ENCODE data around the gene HDAC9. TPM values are rescaled to one million over a fixed set of nuclear protein-coding genes. Genes with fewer than 3 reads are reported as not detected.

HDAC9 gene
- total RNA-seq, 1 experiment from 2014 or later = 4.3 TPM

DNA sequence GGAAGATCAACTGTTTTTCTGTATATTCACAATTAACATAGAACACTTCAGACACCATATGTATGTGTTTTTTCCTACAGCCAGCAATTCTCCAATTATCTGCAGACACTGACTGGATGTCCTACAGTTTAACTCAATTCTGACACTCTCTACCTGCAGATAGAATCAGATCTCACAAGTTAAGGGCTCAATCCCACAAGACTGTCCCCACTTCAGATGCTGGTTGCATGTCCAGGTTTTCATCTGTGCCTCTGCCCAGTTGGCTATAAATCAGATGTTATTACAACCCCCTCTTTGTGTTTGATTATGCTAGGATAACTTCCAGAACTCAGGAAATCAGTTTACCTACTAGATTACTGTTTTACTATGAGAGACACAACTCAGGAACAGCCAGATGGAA is 326.0 kb downstream of the HDAC9 start:
- H3K27me3 ChIP-seq (ENCODE audit: insufficient read depth, low read length) = no peaks in the 10 kb centered on the region
- ATAC-seq (no peak), DNase-seq (ENCODE audit: low read depth, low spot score) (no peak)
- RAD21 ChIA-PET (ENCODE audit: low non-redundant PET in 1 of 2, low total read pairs in 2 of 2, uncharacterized antibody in 2 of 2, unreplicated experiment in 2 of 2) = no interaction called here
- no peaks in the 10 kb centered on the region for H3K79me2 ChIP-seq (ENCODE audit: insufficient read depth, low read length)
- no peak overlapping the region for H3K4me2 ChIP-seq (ENCODE audit: low read length)
- H3K4me1 ChIP-seq (ENCODE audit: control insufficient read depth in 1 of 2, insufficient read depth in 2 of 2, low read length in 2 of 2) = no peaks in the 10 kb centered on the region
- no peaks in the 10 kb centered on the region for H4K20me1 ChIP-seq (ENCODE audit: insufficient read depth)
- CTCF ChIA-PET = no interaction called here
- no peak overlapping the region for H3K4me3 ChIP-seq (replicated peaks in 1 of 2; ENCODE audit: low read depth in 1 of 2, low read length in 2 of 2)
- H3K9ac ChIP-seq (ENCODE audit: low read length) = no peak overlapping the region
- intact Hi-C loops (cut with micrococcal nuclease) = no loop called here
- H3K27ac ChIP-seq (ENCODE audit: low read depth, low read length) = no peak overlapping the region
- H3K36me3 ChIP-seq (ENCODE audit: control insufficient read depth in 1 of 2, insufficient read depth in 2 of 2, low read length in 2 of 2) = no peaks in the 10 kb centered on the region
- no peak for TF ChIP-seq CBX3 (IDR thresholded peaks at IDR 0.05; ENCODE audit: low read depth)
- no peak for TF ChIP-seq SRF (IDR thresholded peaks at IDR 0.05; ENCODE audit: low read depth)
- no peak for TF ChIP-seq FOSL1 (IDR thresholded peaks at IDR 0.05; ENCODE audit: low read depth)
- no peak for TF ChIP-seq EZH2phosphoT487 (IDR thresholded peaks at IDR 0.05; ENCODE audit: borderline replicate concordance)
- TF ChIP-seq, protein P1, sequence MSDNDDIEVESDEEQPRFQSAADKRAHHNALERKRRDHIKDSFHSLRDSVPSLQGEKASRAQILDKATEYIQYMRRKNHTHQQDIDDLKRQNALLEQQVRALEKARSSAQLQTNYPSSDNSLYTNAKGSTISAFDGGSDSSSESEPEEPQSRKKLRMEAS (IDR thresholded peaks at IDR 0.05) = no peak
- no peak for TF ChIP-seq JUND (IDR thresholded peaks at IDR 0.05)
- no peak for TF ChIP-seq ZFX (IDR thresholded peaks at IDR 0.05)
- no peak for TF ChIP-seq POLR2A (IDR thresholded peaks at IDR 0.05; ENCODE audit: borderline replicate concordance, extremely low read depth, insufficient read depth, insufficient read length)
- no peak for TF ChIP-seq EGR1 (IDR thresholded peaks at IDR 0.05; ENCODE audit: low read depth)
- no peak for TF ChIP-seq YY1 (IDR thresholded peaks at IDR 0.05; ENCODE audit: extremely low read depth, insufficient replicate concordance, low read depth, low read length)
- no peaks in the 10 kb centered on the region for H3K9me3 ChIP-seq (ENCODE audit: control insufficient read depth in 1 of 2, insufficient read depth in 1 of 2, low read depth in 1 of 2, low read length in 2 of 2)
- BruUV-seq (replicated peaks) = no TSS peak
- H3K9me2 ChIP-seq (ENCODE audit: insufficient read depth) = no peaks in the 10 kb centered on the region
- H2AFZ ChIP-seq (ENCODE audit: low read depth, low read length, poor library complexity, severe bottlenecking) = no peak overlapping the region
- POLR2A ChIA-PET = no interaction called here

GRCh38 chr7:18824157-18824556 is 328.6 kb downstream of the HDAC9 start:
- ATAC-seq = no peak
- intact Hi-C loops (cut with micrococcal nuclease) = no loop called here
- Histone ChIP-seq H3K4me3 (replicated peaks in 1 of 2; ENCODE audit: low read depth in 1 of 2, low read length in 2 of 2) (no peak overlapping the region), H3K79me2 (ENCODE audit: insufficient read depth, low read length) (no peaks in the 10 kb centered on the region), H3K9ac (ENCODE audit: low read length) (no peak overlapping the region), H3K36me3 (ENCODE audit: control insufficient read depth in 1 of 2, insufficient read depth in 2 of 2, low read length in 2 of 2) (no peaks in the 10 kb centered on the region), H2AFZ (ENCODE audit: low read depth, low read length, poor library complexity, severe bottlenecking) (no peak overlapping the region), H4K20me1 (ENCODE audit: insufficient read depth) (no peaks in the 10 kb centered on the region), H3K27ac (ENCODE audit: low read depth, low read length) (no peak overlapping the region), H3K4me2 (ENCODE audit: low read length) (no peak overlapping the region), H3K27me3 (ENCODE audit: insufficient read depth, low read length) (no peaks in the 10 kb centered on the region), H3K9me2 (ENCODE audit: insufficient read depth) (no peaks in the 10 kb centered on the region), H3K9me3 (ENCODE audit: control insufficient read depth in 1 of 2, insufficient read depth in 1 of 2, low read depth in 1 of 2, low read length in 2 of 2) (no peaks in the 10 kb centered on the region), H3K4me1 (ENCODE audit: control insufficient read depth in 1 of 2, insufficient read depth in 2 of 2, low read length in 2 of 2) (no peaks in the 10 kb centered on the region)
- ChIA-PET POLR2A (no interaction called here), CTCF (no interaction called here), RAD21 (ENCODE audit: low non-redundant PET in 1 of 2, low total read pairs in 2 of 2, uncharacterized antibody in 2 of 2, unreplicated experiment in 2 of 2) (no interaction called here)
- no peak for DNase-seq (ENCODE audit: low read depth, low spot score)
- no TSS peak for BruUV-seq (replicated peaks)
- no peak for TF ChIP-seq POLR2A (IDR thresholded peaks at IDR 0.05; ENCODE audit: borderline replicate concordance, extremely low read depth, insufficient read depth, insufficient read length)
- no peak for TF ChIP-seq ZNF274 (IDR thresholded peaks at IDR 0.05; ENCODE audit: low read depth, low read length)
- no peak for TF ChIP-seq CTCF (IDR thresholded peaks at IDR 0.05 in 2 of 3, conservative IDR thresholded peaks at IDR 0.05 in 1 of 3; ENCODE audit: borderline replicate concordance in 1 of 3, insufficient read depth in 1 of 3, low read depth in 2 of 3, low read length in 2 of 3)
- TF ChIP-seq POLR2AphosphoS5 (IDR thresholded peaks at IDR 0.05; ENCODE audit: low read depth, low read length) = no peak
- TF ChIP-seq SP1 (IDR thresholded peaks at IDR 0.05; ENCODE audit: low read depth) = no peak
- no peak for TF ChIP-seq JUND (IDR thresholded peaks at IDR 0.05)
- no peak for TF ChIP-seq EGR1 (IDR thresholded peaks at IDR 0.05; ENCODE audit: low read depth)
- no peak for TF ChIP-seq ELF1 (IDR thresholded peaks at IDR 0.05; ENCODE audit: borderline replicate concordance, low read depth)
- TF ChIP-seq EZH2 (IDR thresholded peaks at IDR 0.05) = no peak
- TF ChIP-seq REST (IDR thresholded peaks at IDR 0.05; ENCODE audit: low read depth) = no peak
